GM12878 (cell line): Measurements from ENCODE around the gene IL32. TPM values are rescaled to one million over a fixed set of nuclear protein-coding genes. Genes with fewer than 3 reads are reported as not detected.

ENCODE experiments used
- ASH2L ChIP-seq: fragments of 300-600, 200-600 bp; sonication (generic); IDR thresholded peaks from 2 replicates; pipeline ENCODE4 v1.6.1; 2017; ENCODE audit warnings: low read depth, mild to moderate bottlenecking, borderline replicate concordance
- ATF7 ChIP-seq: fragments of 450-650 bp; IDR thresholded peaks from 2 replicates; pipeline ENCODE4 v1.6.1; 2016; ENCODE audit warnings: low read depth, mild to moderate bottlenecking
- CHD2 ChIP-seq: IDR thresholded peaks from 2 replicates; pipeline ENCODE4 v1.6.1; 2011; ENCODE audit warnings: low read depth, low read length, improper control_type of control experiment, borderline replicate concordance
- CREM ChIP-seq: IDR thresholded peaks from 2 replicates; pipeline ENCODE4 v1.6.1; 2014; ENCODE audit warnings: antibody characterized with exemption, low read depth
- E2F8 ChIP-seq: fragments of 450-650 bp; IDR thresholded peaks from 2 replicates; pipeline ENCODE4 v1.6.1; 2018; ENCODE audit warnings: mild to moderate bottlenecking, low read depth, moderate library complexity; ENCODE audit not compliant: partially characterized antibody
- EGR1 ChIP-seq, 2 experiments: IDR thresholded peaks; 1 replicate in 1 of 2; 2 replicates in 1 of 2; pipeline ENCODE4 v1.6.1; 2011 to 2012; ENCODE audit warnings: low read depth in 2 of 2, low read length in 2 of 2, borderline replicate concordance in 1 of 2, mild to moderate bottlenecking in 1 of 2, moderate library complexity in 1 of 2
- EP300 ChIP-seq, 2 experiments: fragments of 150-350 bp in 1 of 2; IDR thresholded peaks; 2 replicates each; pipeline ENCODE4 v1.6.1; 2011 to 2012; ENCODE audit warnings: low read depth in 2 of 2, low read length in 2 of 2, borderline replicate concordance in 1 of 2, improper control_type of control experiment in 1 of 2, inconsistent platforms in 1 of 2; ENCODE audit not compliant: control insufficient read depth in 1 of 2
- MAX ChIP-seq: IDR thresholded peaks from 2 replicates; pipeline ENCODE4 v1.6.1; 2012; ENCODE audit warnings: low read depth, low read length, improper control_type of control experiment
- MYB ChIP-seq: fragments of 150-350 bp; IDR thresholded peaks from 2 replicates; pipeline ENCODE4 v1.6.1; 2014; ENCODE audit warnings: mild to moderate bottlenecking, low read depth, low read length, borderline replicate concordance
- NBN ChIP-seq: fragments of 450-650 bp; IDR thresholded peaks from 2 replicates; pipeline ENCODE4 v1.6.1; 2016
- NRF1 ChIP-seq: conservative IDR thresholded peaks from 2 replicates; pipeline ENCODE4 v1.6.1; 2011; ENCODE audit warnings: mild to moderate bottlenecking, low read depth, low read length, improper control_type of control experiment
- PML ChIP-seq: IDR thresholded peaks from 2 replicates; pipeline ENCODE4 v1.6.1; 2012; ENCODE audit warnings: low read length, inconsistent platforms
- POU2F2 ChIP-seq: IDR thresholded peaks from 3 replicates; pipeline ENCODE4 v1.6.1; 2011; ENCODE audit warnings: low read depth, mild to moderate bottlenecking, low read length, borderline replicate concordance
- SMC3 ChIP-seq: IDR thresholded peaks from 2 replicates; pipeline ENCODE4 v1.6.1; 2011; ENCODE audit warnings: low read length, improper control_type of control experiment, borderline replicate concordance
- ZBTB11 ChIP-seq: fragments of 450-650 bp; formaldehyde crosslinking; IDR thresholded peaks from 2 replicates; pipeline ENCODE4 v1.5.0; 2022; ENCODE audit warnings: mild to moderate bottlenecking, missing genetic modification characterization
- ZBTB33 ChIP-seq: fragments of 450-650 bp; IDR thresholded peaks from 2 replicates; pipeline ENCODE4 v1.6.1; 2017; ENCODE audit warnings: mild to moderate bottlenecking
- ZNF622 ChIP-seq: fragments of 450-650 bp; IDR thresholded peaks from 2 replicates; pipeline ENCODE4 v1.6.1; 2017; ENCODE audit warnings: mild to moderate bottlenecking, inconsistent platforms
- polyA plus RNA-seq, 11 experiments: library from polyadenylated mRNA; depleted of rRNA in 4 of 11; unstranded in 6 of 11; stranded (reverse) in 5 of 11; fragments of >200 nt; fragmentation: Nextera tagmentation in 4 of 11; fragmentation: Illumina TruSeq in 1 of 11; extraction: Ambion mirVana in 4 of 11; extraction: Trizol in 1 of 11; gene quantifications; 1 replicate in 1 of 11; 2 replicates in 10 of 11; pipeline versions ENCODE4 v1.2.1 to v1.2.3, GENCODE V29; 2011 to 2016; ENCODE audit warnings: inconsistent platforms in 2 of 11, missing spikeins in 2 of 11, low read depth in 1 of 11
- total RNA-seq, 4 experiments: library from RNA; depleted of rRNA in 3 of 4; stranded (reverse); fragments of >200 nt in 3 of 4; fragmentation: Illumina TruSeq in 1 of 4; extraction: Trizol in 1 of 4; gene quantifications; 2 replicates each; pipeline versions ENCODE4 v1.2.1 to v1.2.3, GENCODE V29; 2013 to 2021
- TF ChIP-seq, protein P1 (sequence below): fragments of 450-650 bp; IDR thresholded peaks from 2 replicates; pipeline ENCODE4 v1.6.1; 2016; ENCODE audit warnings: mild to moderate bottlenecking

Gene IL32
- total and polyA plus RNA-seq, 10 of the 15 experiments (the other 5 are each of a cell fraction or from before 2014, with no cell fraction given): 27.0 to 122 (median 55.8) TPM

GRCh38 chr16:3095869-3096268, 30.4 kb downstream of the IL32 start (continued):
- TF ChIP-seq ZBTB33 (no peak), EGR1 (IDR thresholded peaks at IDR 0.05; ENCODE audit: borderline replicate concordance in 1 of 2, low read depth in 2 of 2, low read length in 2 of 2) (no peak), SMC3 (peak; percentile 66; the same call in 1 of the 2 replicates), CREM (no peak), EP300 (IDR thresholded peaks at IDR 0.05; ENCODE audit: borderline replicate concordance in 1 of 2, control insufficient read depth in 1 of 2, low read depth in 2 of 2, low read length in 2 of 2) (no peak), CHD2 (no peak), NRF1 (no peak), E2F8 (peak; percentile 31), ASH2L (no peak), ZNF622 (no peak), ZBTB11 (no peak), NBN (0 out of 2 replicates have a peak, but pooled peaks have one; percentile 69), PML (no peak), ATF7 (no peak), POU2F2 (no peak), MYB (no peak), MAX (no peak)
- TF ChIP-seq, protein P1, sequence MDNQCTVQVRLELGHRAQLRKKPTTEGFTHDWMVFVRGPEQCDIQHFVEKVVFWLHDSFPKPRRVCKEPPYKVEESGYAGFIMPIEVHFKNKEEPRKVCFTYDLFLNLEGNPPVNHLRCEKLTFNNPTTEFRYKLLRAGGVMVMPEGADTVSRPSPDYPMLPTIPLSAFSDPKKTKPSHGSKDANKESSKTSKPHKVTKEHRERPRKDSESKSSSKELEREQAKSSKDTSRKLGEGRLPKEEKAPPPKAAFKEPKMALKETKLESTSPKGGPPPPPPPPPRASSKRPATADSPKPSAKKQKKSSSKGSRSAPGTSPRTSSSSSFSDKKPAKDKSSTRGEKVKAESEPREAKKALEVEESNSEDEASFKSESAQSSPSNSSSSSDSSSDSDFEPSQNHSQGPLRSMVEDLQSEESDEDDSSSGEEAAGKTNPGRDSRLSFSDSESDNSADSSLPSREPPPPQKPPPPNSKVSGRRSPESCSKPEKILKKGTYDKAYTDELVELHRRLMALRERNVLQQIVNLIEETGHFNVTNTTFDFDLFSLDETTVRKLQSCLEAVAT: peak; percentile 20; the same call in 1 of the 2 replicates
